GM20000 (cell line): Measurements from ENCODE around the gene B4GALT3.

Experiments used
- DNase-seq: peaks from one replicate; pipeline ENCODE4 v3.0.0; 2012; ENCODE audit warnings: low spot score
- TF ChIP-seq, protein P1 (sequence below): IDR thresholded peaks from 2 replicates; pipeline ENCODE4 v1.5.1; 2012; ENCODE audit warnings: mild to moderate bottlenecking, control low read depth; ENCODE audit errors: extremely low read depth, missing control alignments

B4GALT3 gene

DNA sequence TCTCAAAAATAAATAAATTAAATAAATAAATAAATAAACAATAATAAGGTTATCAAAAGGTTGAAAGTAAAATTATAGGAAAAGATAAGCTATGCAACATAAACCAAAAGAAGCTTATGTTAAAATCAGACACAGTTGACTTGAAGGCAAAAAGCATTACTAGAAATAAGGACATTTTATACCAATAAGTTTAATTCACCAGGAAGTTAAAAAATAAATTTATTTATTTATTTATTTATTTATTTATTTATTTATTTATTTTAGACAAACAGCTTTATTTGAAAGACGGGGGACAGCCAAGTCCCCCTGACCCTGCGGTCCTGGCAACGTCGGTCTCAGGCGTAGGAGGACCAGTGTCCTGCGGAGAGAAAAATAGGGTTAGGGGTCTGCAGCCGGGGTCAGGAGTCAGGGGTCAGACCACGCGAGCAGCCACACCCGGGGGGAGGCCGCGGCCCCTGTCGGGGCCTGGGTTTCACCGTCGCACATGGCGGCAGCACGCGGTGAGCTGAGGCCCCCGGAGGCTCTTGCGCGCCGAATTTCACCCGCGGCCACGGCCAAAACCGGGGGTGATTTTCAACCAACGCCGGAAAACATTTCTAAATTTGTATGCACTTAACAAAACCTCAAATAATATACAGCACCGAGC is 36.4 kb downstream of the B4GALT3 start:
- no peak for DNase-seq

DNA sequence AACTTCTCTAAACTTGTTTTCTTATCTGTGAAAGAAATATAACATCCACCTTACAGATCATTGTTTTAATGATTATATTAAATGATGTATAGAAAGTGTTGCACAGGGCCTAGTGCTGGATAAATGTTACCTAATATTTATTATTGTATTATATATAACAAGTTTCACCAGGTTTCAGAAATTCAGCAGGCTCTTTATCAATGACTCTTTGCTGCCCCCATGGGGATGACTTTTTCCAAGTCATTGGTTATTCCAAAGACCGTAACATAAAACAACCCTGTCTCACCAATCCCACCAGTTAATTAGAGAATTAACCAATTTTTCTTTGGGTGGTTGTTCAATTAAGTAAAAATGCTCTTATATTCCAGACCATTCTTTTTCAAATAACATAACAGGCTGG is 37.5 kb downstream of the B4GALT3 start:
- TF ChIP-seq, protein P1, sequence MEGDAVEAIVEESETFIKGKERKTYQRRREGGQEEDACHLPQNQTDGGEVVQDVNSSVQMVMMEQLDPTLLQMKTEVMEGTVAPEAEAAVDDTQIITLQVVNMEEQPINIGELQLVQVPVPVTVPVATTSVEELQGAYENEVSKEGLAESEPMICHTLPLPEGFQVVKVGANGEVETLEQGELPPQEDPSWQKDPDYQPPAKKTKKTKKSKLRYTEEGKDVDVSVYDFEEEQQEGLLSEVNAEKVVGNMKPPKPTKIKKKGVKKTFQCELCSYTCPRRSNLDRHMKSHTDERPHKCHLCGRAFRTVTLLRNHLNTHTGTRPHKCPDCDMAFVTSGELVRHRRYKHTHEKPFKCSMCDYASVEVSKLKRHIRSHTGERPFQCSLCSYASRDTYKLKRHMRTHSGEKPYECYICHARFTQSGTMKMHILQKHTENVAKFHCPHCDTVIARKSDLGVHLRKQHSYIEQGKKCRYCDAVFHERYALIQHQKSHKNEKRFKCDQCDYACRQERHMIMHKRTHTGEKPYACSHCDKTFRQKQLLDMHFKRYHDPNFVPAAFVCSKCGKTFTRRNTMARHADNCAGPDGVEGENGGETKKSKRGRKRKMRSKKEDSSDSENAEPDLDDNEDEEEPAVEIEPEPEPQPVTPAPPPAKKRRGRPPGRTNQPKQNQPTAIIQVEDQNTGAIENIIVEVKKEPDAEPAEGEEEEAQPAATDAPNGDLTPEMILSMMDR: no peak
- DNase-seq: peak; percentile 69

More for the DNA sequence above, 36.4 kb downstream of the B4GALT3 start:
- TF ChIP-seq, protein P1: no peak

DNA sequence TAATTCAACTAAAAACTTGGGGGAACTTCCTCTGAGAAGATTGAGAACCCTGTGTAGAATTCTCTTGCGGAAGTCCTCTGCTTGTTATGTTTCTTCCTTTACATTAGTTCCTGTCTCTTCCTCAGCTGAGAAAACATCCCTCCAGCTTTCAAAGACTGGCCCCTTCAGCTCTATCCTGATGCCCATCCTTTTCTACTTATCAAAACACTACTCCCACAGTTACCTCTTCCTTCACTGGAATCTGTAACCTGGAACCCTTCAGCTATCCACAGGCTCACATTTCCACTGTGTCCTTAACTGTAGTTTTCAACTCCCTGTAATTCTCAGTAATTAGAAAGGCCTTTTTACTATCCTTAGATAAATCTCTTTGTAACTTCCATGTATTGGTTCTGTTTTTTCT is 38.9 kb downstream of the B4GALT3 start:
- DNase-seq: no peak
- TF ChIP-seq, protein P1: no peak

DNA sequence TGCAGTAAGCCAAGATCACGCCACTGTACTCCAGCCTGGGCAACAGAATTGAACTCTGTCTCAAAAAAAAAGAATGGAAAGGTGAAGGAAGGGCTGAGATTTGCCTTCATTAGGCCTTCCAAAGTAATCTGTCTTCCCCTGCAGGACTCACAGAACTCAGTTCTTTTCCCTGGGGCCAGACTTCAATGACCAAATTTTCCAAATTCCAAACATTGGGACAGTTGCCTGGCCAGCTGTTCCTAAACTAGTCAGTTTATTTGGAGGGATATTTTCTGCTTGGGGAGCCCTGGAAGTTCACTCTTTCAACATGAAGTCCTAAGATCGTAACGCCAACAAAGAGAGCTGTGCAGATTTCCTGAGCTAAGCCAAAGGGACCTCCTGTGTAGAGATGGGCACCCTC is 39.4 kb downstream of the B4GALT3 start:
- TF ChIP-seq, protein P1: no peak
- DNase-seq: no peak

DNA sequence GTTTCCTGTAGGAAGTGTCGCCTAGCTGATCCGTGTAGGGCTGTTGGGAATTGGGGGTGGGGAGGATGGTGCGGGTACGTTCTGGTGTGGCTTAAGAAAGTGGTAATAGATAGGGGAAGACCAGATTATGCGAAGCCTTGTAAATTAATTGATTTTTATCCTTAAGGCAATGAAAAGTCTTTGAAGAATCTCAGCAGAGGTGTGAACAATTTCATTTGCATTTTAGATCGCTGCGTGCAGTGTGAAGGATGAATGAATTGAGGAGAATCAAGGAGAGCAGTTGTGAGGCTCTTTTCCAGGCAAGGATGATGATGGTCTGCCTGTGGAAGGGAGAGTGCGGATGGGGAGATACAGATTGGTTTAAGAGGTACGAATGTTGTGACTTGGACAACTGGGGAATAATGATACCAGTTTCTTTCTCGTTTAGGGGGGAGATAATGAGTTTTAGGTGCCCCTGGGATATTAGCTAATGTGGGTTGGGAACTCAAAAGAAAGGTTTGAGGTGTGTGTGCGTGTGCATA is 44.0 kb downstream of the B4GALT3 start:
- TF ChIP-seq, protein P1: no peak
- DNase-seq: no peak

DNA sequence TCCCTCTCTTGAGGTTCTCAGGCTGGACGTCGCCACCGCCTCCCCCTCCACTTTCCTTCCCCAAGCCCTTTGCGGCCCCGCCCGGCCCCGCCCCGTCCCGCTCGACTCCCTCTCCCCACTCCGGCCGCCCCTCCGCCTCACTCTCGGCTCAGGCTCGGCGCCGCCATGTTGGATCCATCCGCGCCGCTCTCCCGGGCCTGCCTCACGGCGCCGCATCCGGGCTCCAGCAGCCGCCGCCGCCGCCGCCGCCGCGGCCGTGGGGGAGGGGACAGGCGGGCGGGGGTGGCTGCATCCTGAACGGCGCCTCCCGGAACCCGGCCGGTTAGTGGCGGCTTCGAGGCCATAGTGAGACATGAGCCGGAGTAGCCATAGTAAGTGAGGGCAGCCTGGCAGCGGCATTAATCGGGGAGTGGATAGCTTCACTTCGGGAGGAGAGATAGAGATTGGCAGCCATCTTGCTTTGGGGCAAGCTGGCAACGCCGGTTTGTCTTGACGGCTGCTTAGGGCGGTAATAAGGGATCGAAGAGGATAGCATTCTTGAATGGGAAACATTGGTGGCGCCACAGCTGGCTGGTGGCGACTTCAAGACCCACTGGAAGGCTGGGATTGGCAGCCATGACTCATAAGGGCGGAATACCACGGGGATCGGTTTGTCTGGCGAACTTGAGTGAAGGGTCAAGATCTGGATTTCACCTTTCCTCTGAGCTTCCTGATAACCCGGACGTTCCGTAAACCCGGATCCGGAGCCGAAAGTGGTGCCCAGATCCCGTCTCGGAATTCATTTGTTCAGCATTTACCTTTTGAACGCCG is 44.7 kb downstream of the B4GALT3 start, which contains the start of gene DEDD:
DEDD (minus strand) TSS at position 258 of the 810 bp plus-strand sequence. CDS start 8,205 bp downstream, outside the sequence.
- TF ChIP-seq, protein P1: no peak
- peak; percentile 96 for DNase-seq
